ENCODE results near the gene OSBPL3.

- TF ChIP-seq, protein P1, sequence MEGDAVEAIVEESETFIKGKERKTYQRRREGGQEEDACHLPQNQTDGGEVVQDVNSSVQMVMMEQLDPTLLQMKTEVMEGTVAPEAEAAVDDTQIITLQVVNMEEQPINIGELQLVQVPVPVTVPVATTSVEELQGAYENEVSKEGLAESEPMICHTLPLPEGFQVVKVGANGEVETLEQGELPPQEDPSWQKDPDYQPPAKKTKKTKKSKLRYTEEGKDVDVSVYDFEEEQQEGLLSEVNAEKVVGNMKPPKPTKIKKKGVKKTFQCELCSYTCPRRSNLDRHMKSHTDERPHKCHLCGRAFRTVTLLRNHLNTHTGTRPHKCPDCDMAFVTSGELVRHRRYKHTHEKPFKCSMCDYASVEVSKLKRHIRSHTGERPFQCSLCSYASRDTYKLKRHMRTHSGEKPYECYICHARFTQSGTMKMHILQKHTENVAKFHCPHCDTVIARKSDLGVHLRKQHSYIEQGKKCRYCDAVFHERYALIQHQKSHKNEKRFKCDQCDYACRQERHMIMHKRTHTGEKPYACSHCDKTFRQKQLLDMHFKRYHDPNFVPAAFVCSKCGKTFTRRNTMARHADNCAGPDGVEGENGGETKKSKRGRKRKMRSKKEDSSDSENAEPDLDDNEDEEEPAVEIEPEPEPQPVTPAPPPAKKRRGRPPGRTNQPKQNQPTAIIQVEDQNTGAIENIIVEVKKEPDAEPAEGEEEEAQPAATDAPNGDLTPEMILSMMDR (IDR thresholded peaks at IDR 0.05): no peak
- no peak for TF ChIP-seq POLR2A (IDR thresholded peaks at IDR 0.05)
Measured at GRCh38 chr7:24827589-24827988, 152.4 kb downstream of the OSBPL3 start.

Data from heart left ventricle (tissue), 13 donors.